GM12801 (cell line): ENCODE data around the gene SGO2.

ENCODE experiments used
- CTCF ChIP-seq: IDR thresholded peaks from one replicate; pipeline ENCODE4 v1.5.1; 2011; ENCODE audit warnings: control low read depth; ENCODE audit not compliant: insufficient read length; ENCODE audit errors: extremely low read depth

Gene SGO2

GRCh38 chr2:200604571-200605255, 78.7 kb downstream of the SGO2 start:
- no peak for TF ChIP-seq CTCF

- TF ChIP-seq CTCF: no peak
These were observed 82.5 kb downstream of the SGO2 start for GRCh38 chr2:200608341-200609027.

- TF ChIP-seq CTCF: no peak
These were observed 83.1 kb downstream of the SGO2 start for GRCh38 chr2:200609028-200609614.

DNA sequence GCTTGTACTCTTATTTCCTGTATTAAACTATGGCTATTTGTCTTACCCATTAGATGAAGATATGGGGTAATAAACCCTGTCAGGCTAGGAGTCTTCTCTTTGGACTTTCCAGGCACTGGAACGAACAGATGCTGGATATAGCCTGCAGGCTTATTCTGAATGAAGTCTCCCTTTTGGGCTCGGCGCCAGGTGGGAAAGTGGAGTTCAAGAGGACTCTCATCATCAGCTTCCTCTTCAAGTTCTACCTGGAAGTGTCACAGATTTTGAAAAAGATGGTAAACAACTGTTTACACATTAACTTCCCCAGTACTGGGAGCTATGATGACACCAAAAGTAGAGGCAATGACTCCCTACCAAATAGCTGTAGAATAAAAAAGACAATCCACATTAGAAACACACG, 87.7 kb downstream of the SGO2 start:
- TF ChIP-seq CTCF: no peak

DNA sequence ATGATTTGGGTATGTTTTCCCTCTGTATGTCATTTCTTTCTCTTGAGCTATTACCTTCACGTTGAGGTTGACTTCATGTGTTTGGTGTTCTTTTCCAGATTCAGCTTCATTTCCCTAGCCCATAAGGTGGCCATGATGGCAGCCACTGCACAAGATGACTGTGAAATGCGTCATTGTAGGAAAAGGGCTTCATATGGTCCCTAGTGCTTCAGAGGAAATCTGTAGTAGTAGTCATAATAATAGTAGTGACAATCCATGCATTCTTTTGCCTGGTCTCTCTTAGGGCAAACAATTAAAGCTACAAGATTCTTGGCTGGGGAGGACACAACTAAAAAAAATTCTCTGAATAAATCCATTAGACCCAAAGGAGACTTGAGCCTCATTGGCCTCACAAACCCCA, 88.2 kb downstream of the SGO2 start:
- no peak for TF ChIP-seq CTCF

GRCh38 chr2:200615247-200615646, 89.2 kb downstream of the SGO2 start:
- no peak for TF ChIP-seq CTCF

GRCh38 chr2:200616193-200616592, 90.2 kb downstream of the SGO2 start:
- TF ChIP-seq CTCF: no peak
